Esophagus muscularis mucosa (tissue), 4 donors: ENCODE measurements around the gene KRT15. TPM values are rescaled to one million over a fixed set of nuclear protein-coding genes. Genes with fewer than 3 reads are reported as not detected.

Experiments used
- DNase-seq: peaks from one replicate; pipeline ENCODE4 v3.0.0-alpha.2; 2017; ENCODE audit errors: extremely low spot score
- H3K27ac ChIP-seq, 4 donors: fragments of 200-600 bp; sonication (generic); replicated peaks in 1 of 4; 1 replicate in 3 of 4; 2 replicates in 1 of 4; pipeline ENCODE4 v1.5.1; 2016 to 2019; ENCODE audit warnings: mild to moderate bottlenecking in 1 of 4
- H3K27me3 ChIP-seq, 4 donors: fragments of 200-600 bp; sonication (generic); one replicate each; pipeline versions ENCODE4 v1.5.1 to v1.6.0; 2016 to 2019
- H3K36me3 ChIP-seq, 4 donors: fragments of 200-600 bp; sonication (generic); one replicate each; pipeline ENCODE4 v1.5.1; 2016 to 2019
- H3K4me1 ChIP-seq, 4 donors: fragments of 200-600 bp; sonication (generic); one replicate each; pipeline ENCODE4 v1.5.1; 2016 to 2019
- H3K4me3 ChIP-seq, 4 donors: fragments of 200-600 bp; sonication (generic); 1 replicate in 2 of 4; 2 replicates in 2 of 4; pipeline ENCODE4 v1.5.1; 2016 to 2019; ENCODE audit warnings: mild to moderate bottlenecking in 4 of 4, moderate library complexity in 1 of 4
- H3K9me3 ChIP-seq, 4 donors: fragments of 200-600 bp; sonication (generic); 1 replicate in 3 of 4; 2 replicates in 1 of 4; pipeline ENCODE4 v1.5.1; 2016 to 2019
- CTCF ChIP-seq, 3 experiments: fragments of 200-600 bp in 2 of 3; fragments of 450-650 bp in 1 of 3; sonication (generic) in 2 of 3; IDR thresholded peaks; one replicate each; pipeline ENCODE4 v1.5.1; 2017 to 2019; ENCODE audit warnings: antibody characterized with exemption in 3 of 3, mild to moderate bottlenecking in 2 of 3, moderate library complexity in 1 of 3
- EP300 ChIP-seq: sonication (generic); formaldehyde crosslinking; IDR thresholded peaks from one replicate; pipeline ENCODE4 v1.6.1; 2017; ENCODE audit warnings: antibody characterized with exemption
- POLR2A ChIP-seq: fragments of 450-650 bp; IDR thresholded peaks from one replicate; pipeline ENCODE4 v1.6.1; 2017; ENCODE audit warnings: antibody characterized with exemption, moderate library complexity, mild to moderate bottlenecking, low read depth
- POLR2AphosphoS5 ChIP-seq, 2 donors: sonication (generic); formaldehyde crosslinking; IDR thresholded peaks; one replicate each; pipeline ENCODE4 v1.6.1; 2017; ENCODE audit warnings: antibody characterized with exemption in 2 of 2
- WGBS: methylation state at CpG from one replicate; pipeline ENCODE4 v1.1.5; 2018; 5-methylcytosine and 5-hydroxymethylcytosine counted together
- intact Hi-C: fragments of 100-400 bp; cut with DNase I; formaldehyde crosslinking; loops from one replicate; pipeline ENCODE4 v1.15.1; 2023
- total RNA-seq, 4 donors: library from RNA; depleted of rRNA; stranded (reverse); fragments of >200 nt; gene quantifications; one replicate each; pipeline versions ENCODE4 v1.1.0 to v1.2.1, GENCODE V29; 2016

Gene KRT15
- total RNA-seq, 4 donors from 2014 or later, result 3.3 TPM; not detected in 3

DNA sequence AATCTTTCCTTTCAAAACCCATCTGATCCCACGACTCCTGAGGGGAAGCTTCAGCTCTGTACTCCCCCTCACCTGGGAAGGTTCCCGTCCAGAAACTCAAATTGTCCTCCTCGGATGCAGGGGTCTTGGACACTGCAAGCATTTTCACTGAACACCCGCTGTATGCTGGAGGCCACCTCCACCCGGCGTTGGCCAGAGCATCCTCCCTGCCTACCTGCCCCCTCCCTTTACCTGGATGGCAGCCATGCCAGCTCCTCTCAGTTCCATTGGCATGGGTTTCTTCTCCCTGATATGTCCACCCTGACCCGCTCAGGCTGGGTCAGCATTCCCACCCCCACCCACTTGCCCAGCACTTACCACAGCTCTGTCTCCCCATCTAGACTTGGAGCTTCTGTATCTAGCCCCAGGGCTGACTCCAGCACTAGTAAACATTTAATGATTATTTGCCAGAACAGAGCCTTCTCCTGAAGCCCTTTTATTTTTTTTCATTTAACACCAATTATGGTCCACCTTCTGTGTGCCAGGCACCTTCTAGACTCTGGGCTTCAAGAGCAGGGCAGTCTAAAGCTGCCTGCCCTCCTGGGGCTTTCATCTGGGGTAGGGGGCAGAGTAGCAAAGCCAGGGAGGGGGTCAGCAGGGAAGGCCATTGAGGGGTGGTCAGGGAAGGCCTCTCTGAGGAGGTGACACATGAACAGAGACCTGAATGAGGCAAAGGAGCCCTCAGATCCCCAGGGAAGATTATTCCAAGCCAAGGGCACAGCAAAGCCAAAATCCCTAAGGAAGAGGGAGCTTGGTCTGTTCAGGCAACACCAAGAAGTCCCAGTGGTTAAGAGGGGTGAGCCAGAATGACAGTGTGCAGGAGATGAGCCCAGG lies 18.3 kb upstream of the KRT15 start:
- Histone ChIP-seq H3K36me3 (no peaks in the 10 kb centered on the region), H3K4me1 (no peaks in the 10 kb centered on the region), H3K4me3 (no peak overlapping the region), H3K27me3 (peaks cover 0 to 9% (median 0%) of the 10 kb centered on the region in 4 donors), H3K9me3 (no peaks in the 10 kb centered on the region), H3K27ac (no peak overlapping the region)
- intact Hi-C loops, result no loop called here
- TF ChIP-seq POLR2A, result no peak
- TF ChIP-seq EP300, result no peak
- TF ChIP-seq CTCF (IDR thresholded peaks at IDR 0.05), result no peak
- no peak for TF ChIP-seq POLR2AphosphoS5 (IDR thresholded peaks at IDR 0.05)
- no peak for DNase-seq
- WGBS, result 80% methylated on average over 7 of the region's 7 CpGs

GRCh38 chr17:41535764-41536481 lies 17.2 kb upstream of the KRT15 start:
- H3K9me3 ChIP-seq, result no peaks in the 10 kb centered on the region
- DNase-seq, result no peak
- no peaks in the 10 kb centered on the region for H3K4me1 ChIP-seq
- no peaks in the 10 kb centered on the region for H3K36me3 ChIP-seq
- H3K27ac ChIP-seq, result no peak overlapping the region
- peaks cover 0 to 15% (median 0%) of the 10 kb centered on the region in 4 donors for H3K27me3 ChIP-seq
- 71% methylated on average over 6 of the region's 15 CpGs for WGBS
- intact Hi-C loops, result no loop called here
- H3K4me3 ChIP-seq, result no peak overlapping the region
- TF ChIP-seq EP300, result no peak

DNA sequence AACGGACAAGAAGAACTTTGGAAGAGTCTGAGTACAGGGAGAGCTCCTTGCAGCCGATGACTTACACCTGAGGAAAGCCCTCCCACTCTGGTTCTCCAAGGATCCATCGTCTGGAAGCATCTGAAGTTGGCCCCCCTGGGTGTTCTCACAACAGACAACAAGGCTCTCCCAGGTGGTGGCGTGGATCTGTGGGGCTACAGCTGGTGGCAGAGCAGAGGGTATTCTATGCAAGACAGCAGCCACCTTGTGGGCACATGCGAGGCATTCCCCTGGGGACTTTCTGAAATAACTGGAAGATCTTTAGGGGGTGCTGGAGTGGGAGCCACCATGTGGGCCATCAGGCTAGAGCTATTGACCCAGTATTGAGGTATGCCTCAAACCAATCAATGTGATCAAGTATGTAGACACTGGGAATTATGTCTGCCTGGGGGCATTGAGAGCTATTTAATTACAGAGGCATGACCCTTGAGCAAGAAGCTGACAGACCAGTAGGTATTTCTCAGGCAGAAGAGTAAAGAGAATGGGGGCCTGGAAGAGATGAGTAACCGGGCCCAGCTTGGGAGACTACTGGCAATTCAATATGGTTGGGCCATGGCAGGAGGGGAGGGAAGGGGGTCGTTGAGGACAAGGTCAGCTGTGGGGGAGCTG lies 16.3 kb upstream of the KRT15 start:
- 84% methylated on average over 7 of the region's 7 CpGs for WGBS
- Histone ChIP-seq H3K4me1 (no peaks in the 10 kb centered on the region), H3K9me3 (no peaks in the 10 kb centered on the region), H3K4me3 (no peak overlapping the region), H3K27ac (no peak overlapping the region), H3K36me3 (no peaks in the 10 kb centered on the region), H3K27me3 (peaks cover 0 to 24% (median 0%) of the 10 kb centered on the region in 4 donors)
- intact Hi-C loops, result no loop called here
- TF ChIP-seq POLR2AphosphoS5 (IDR thresholded peaks at IDR 0.05) (no peak), CTCF (IDR thresholded peaks at IDR 0.05) (no peak), EP300 (no peak), POLR2A (no peak)
- no peak for DNase-seq

- TF ChIP-seq EP300 (no peak), POLR2A (no peak), POLR2AphosphoS5 (IDR thresholded peaks at IDR 0.05) (no peak), CTCF (IDR thresholded peaks at IDR 0.05) (no peak)
- 86% methylated on average over 7 of the region's 7 CpGs for WGBS
- peaks cover 0 to under 1% (median 0%) of the 10 kb centered on the region in 4 donors for H3K4me1 ChIP-seq
- no peak for DNase-seq
- H3K4me3 ChIP-seq, result no peak overlapping the region
- intact Hi-C loops, result no loop called here
- H3K9me3 ChIP-seq, result no peaks in the 10 kb centered on the region
- H3K27me3 ChIP-seq, result peaks cover 0 to 38% (median 2%) of the 10 kb centered on the region in 4 donors
- no peak overlapping the region for H3K27ac ChIP-seq
- H3K36me3 ChIP-seq, result no peaks in the 10 kb centered on the region
These were observed 14.9 kb upstream of the KRT15 start for GRCh38 chr17:41533613-41534012.
